Fibroblast of mammary gland (primary cell): ENCODE data around the gene SAP130.
A peak's percentile ranks its signal among the peaks of the same experiment; 100 is the strongest.

Experiments
- DNase-seq: peaks from one replicate; pipeline ENCODE4 v3.0.0-alpha.2; 2010; ENCODE audit warnings: low read depth
- H3K4me3 ChIP-seq: 2 replicates; pipeline ENCODE4 v1.5.1; 2011; ENCODE audit warnings: low read depth, mild to moderate bottlenecking, low read length, moderate library complexity; ENCODE audit not compliant: control insufficient read depth
- CTCF ChIP-seq: conservative IDR thresholded peaks from 2 replicates; pipeline ENCODE4 v1.5.1; 2011; ENCODE audit warnings: low read depth, low read length, inconsistent platforms; ENCODE audit not compliant: control insufficient read depth, insufficient read depth

The SAP130 gene

GRCh38 chr2:127954857-127955256 is 73.0 kb downstream of the SAP130 start:
- no peak for TF ChIP-seq CTCF
- H3K4me3 ChIP-seq: no peak overlapping the region
- DNase-seq: no peak

GRCh38 chr2:127953849-127954248 is 74.0 kb downstream of the SAP130 start:
- no peak for TF ChIP-seq CTCF
- no peak overlapping the region for H3K4me3 ChIP-seq
- no peak for DNase-seq

GRCh38 chr2:127953128-127953718 is 74.6 kb downstream of the SAP130 start:
- H3K4me3 ChIP-seq: no peak overlapping the region
- peak; percentile 38 for DNase-seq
- TF ChIP-seq CTCF: no peak

GRCh38 chr2:127951026-127951425 is 76.8 kb downstream of the SAP130 start:
- H3K4me3 ChIP-seq: no peak overlapping the region
- TF ChIP-seq CTCF: no peak
- no peak for DNase-seq

GRCh38 chr2:127950264-127950663 is 77.6 kb downstream of the SAP130 start:
- H3K4me3 ChIP-seq: no peak overlapping the region
- no peak for TF ChIP-seq CTCF
- no peak for DNase-seq

- TF ChIP-seq CTCF: no peak
- no peak overlapping the region for H3K4me3 ChIP-seq
- no peak for DNase-seq
Observed at GRCh38 chr2:127945281-127945680, 82.6 kb downstream of the SAP130 start.

- DNase-seq: peak; percentile 26
- TF ChIP-seq CTCF: no peak
- no peak overlapping the region for H3K4me3 ChIP-seq
Observed at GRCh38 chr2:127943186-127943585, 84.7 kb downstream of the SAP130 start.
